Choroid plexus epithelial cell (primary cell): ENCODE data around the gene ZG16.
A peak's percentile ranks its signal among the peaks of the same experiment; 100 is the strongest.

Source experiments
- DNase-seq: peaks from one replicate; pipeline ENCODE4 v3.0.0-alpha.2; 2010; ENCODE audit warnings: low read depth
- H3K4me3 ChIP-seq: 2 replicates; pipeline ENCODE4 v1.5.1; 2011; ENCODE audit warnings: low read depth, mild to moderate bottlenecking, control low read depth, low read length, moderate library complexity
- CTCF ChIP-seq: conservative IDR thresholded peaks from 2 replicates; pipeline ENCODE4 v1.5.1; 2011; ENCODE audit warnings: low read depth, mild to moderate bottlenecking, control low read depth, inconsistent platforms, low read length, moderate library complexity

ZG16 gene

GRCh38 chr16:29819506-29819905 lies 41.5 kb downstream of the ZG16 start:
- H3K4me3 ChIP-seq: peak overlapping the region; percentile 72
- TF ChIP-seq CTCF: peak; percentile 44
- peak; percentile 23 for DNase-seq

GRCh38 chr16:29820271-29820701 lies 42.2 kb downstream of the ZG16 start, which contains the start of gene MVP:
Gene MVP, plus strand, starts transcription at chr16:29820462. Its CDS starts 10,088 bp downstream, at chr16:29830550.
- H3K4me3 ChIP-seq: peak within 1 kb of the TSS; percentile 72
- no peak for TF ChIP-seq CTCF
- peak; percentile 74 for DNase-seq

GRCh38 chr16:29820730-29821642 lies 42.9 kb downstream of the ZG16 start:
- no peak for TF ChIP-seq CTCF
- DNase-seq: peak; percentile 26
- peak overlapping the region; percentile 72 for H3K4me3 ChIP-seq

- no peak for TF ChIP-seq CTCF
- H3K4me3 ChIP-seq: peak overlapping the region; percentile 72
- DNase-seq: peak; percentile 86
These were observed 43.6 kb downstream of the ZG16 start for GRCh38 chr16:29821643-29822115.

GRCh38 chr16:29824589-29825144 lies 46.6 kb downstream of the ZG16 start:
- no peak for TF ChIP-seq CTCF
- peak; percentile 73 for DNase-seq
- H3K4me3 ChIP-seq: no peak overlapping the region

- no peak overlapping the region for H3K4me3 ChIP-seq
- peak; percentile 87 for DNase-seq
These were observed 47.3 kb downstream of the ZG16 start for GRCh38 chr16:29825145-29826044.

More at GRCh38 chr16:29825145-29826044, 47.3 kb downstream of the ZG16 start:
- no peak for TF ChIP-seq CTCF
